IPS-NIHi11 (cell line): ENCODE results near the gene CXXC5.

Source experiments
- DNase-seq: peaks from one replicate; pipeline ENCODE4 v3.0.0; 2012; ENCODE audit warnings: mixed read lengths, low spot score

Gene CXXC5

GRCh38 chr5:139695178-139695573, 47.0 kb downstream of the CXXC5 start:
- DNase-seq: no peak

- no peak for DNase-seq
Observed at GRCh38 chr5:139696167-139696893, 48.2 kb downstream of the CXXC5 start.

DNA sequence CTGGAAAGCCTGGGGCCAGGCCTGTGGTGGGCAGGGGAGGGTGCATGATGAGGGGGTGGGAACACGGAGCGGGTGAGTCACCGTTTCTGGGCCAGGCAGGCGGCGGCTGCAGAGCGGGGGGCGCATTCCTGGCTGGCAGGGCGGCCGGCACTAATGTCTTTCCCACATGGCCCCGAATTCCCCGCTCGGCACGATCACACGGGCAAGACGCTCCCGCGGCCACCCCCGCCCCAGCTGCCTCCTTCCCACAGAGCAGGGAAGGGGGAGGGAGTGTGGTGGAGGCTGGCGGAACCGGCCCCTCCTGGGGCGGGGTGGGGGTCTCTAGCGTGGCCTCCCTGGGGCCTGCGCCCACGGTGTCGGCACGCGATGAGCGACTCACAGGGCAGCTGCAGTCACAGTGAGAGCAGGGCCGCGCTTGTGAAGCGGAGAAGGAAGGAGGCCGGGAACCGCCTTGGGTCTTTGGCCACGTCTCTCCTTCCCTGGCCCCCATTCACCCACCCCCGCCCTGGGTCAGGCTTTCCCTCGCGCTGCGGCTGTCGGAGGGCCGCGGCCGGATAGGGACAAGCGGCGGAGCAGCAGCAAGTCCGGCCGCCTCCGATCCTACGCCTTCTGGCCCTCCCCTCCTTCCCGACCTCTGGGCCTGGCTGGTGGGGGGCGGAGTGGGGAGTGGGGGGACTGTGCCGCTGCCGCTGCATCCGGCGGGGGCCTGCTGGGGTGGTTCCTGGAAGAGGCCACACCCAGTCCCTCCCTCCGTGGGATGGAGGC, 48.9 kb downstream of the CXXC5 start:
- DNase-seq: peak; percentile 78

DNA sequence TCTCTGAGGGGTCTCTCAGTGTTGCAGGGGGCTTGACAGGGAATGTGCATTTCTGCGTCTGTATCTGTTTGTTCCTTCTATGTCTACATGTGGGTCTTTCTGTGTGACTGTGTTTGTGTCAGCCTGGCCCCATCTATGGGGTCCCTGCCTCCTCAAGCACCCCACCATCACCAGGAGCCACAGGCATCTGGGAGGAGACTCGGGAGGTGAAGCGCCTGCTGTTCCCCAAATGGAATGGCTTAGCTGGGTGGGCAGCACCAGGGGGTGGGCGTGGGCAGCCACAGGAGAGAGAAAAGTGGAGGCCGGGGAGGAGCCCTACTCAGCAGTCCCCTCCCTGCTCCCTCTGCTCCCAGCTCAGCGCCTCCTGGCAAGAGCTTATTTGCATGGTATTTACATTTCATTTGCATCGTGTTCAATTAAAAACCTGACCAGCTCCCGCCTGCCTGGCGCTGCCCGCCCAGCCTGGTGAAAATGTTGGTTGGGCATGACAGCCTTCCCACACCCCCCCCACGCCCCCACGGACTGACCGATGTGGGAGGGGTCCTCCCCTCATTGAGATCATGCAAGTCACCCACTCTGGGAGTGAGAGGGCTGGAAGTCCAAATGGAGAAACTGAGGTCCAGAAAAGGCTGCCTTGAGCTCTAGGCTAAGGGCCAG, 50.5 kb downstream of the CXXC5 start:
- DNase-seq: peak; percentile 77

GRCh38 chr5:139699351-139699750, 51.2 kb downstream of the CXXC5 start:
- DNase-seq: no peak

- DNase-seq: no peak
Observed at GRCh38 chr5:139700711-139701055, 52.5 kb downstream of the CXXC5 start.

- DNase-seq: peak; percentile 40
Observed at GRCh38 chr5:139701056-139701741, 53.0 kb downstream of the CXXC5 start.

- DNase-seq: no peak
Observed at GRCh38 chr5:139702548-139702947, 54.4 kb downstream of the CXXC5 start.

GRCh38 chr5:139704748-139705147, 56.6 kb downstream of the CXXC5 start:
- DNase-seq: no peak

GRCh38 chr5:139705191-139705590, 57.0 kb downstream of the CXXC5 start:
- no peak for DNase-seq

- DNase-seq: no peak
Observed at GRCh38 chr5:139705655-139706587, 57.8 kb downstream of the CXXC5 start.

- DNase-seq: no peak
Observed at GRCh38 chr5:139707445-139708003, 59.4 kb downstream of the CXXC5 start.

GRCh38 chr5:139708434-139708861, 60.3 kb downstream of the CXXC5 start:
- DNase-seq: no peak

GRCh38 chr5:139708877-139709581, 60.9 kb downstream of the CXXC5 start:
- peak; percentile 78 for DNase-seq

DNA sequence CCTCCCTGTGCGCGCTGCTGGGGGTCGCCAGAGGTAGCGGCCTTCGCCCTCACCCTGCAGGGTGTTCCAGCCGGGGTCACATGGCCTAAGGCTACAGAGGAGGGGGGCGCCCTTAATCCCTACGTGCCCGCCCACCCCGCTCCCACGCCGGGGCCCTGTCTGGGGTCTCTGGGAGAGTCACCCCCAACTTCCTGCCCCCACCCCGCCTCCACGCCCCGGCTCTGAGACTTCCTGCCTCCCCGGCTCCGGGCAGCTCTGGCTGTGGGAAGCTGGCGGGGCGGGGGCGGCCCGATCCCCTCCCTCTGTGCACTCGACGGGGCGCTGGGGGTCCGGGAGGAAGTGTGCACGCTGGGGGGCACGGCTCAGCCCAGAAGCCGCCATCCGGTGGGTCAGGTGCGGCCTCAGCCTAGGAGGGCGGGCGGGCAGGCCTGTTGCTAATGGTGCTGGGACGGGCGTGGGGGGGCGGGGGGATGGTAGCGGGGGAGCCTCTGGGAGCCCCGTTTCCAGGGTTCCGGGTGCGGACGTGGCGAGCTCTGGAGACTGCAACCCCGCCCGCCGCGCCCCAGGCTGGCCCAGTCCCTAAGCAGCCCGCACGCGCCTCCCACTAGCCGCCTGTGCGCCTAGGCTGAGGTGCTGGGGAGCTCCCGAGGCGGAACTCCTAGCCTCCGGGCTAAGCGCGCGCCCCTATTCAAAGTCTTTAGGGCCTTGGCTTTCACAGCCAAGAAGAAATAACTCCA, 61.6 kb downstream of the CXXC5 start:
- peak; percentile 70 for DNase-seq

DNA sequence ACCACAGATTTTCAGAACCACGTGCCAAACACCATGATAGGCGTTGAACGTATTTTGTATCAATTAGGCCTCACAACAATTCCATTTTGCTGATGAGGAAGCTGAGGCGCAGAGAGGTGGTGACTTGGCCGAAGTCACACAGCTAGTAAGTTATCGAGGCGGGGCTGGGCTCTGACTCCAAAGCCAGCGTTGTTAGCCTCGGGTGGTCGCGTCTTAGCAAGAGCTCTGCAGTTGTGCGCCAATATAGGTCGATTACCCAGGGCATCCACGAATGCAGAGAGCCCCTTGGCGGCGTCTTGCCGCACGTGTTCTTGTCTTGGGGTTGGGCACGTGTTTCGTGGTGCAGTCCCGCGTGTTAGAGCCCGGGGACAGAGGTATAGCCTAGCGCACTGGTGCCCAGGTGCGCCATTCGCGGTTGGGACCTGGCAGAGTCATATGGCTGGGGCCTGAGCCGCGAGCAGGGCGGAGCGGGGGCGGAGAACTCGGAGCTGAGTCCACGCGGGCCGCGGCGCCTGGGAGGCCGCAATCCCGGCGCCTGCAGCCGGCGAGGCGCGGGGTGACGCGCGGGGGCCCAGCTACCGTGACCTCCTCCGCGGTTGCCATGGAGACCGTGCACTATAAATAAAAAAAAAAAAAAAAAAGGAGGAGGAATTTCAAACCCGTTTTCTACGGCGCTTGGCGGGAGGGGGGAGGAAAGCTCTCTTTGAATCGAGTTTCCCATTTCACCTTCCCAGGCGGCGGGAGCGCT, 62.3 kb downstream of the CXXC5 start:
- DNase-seq: peak; percentile 74

GRCh38 chr5:139711067-139711905, 63.1 kb downstream of the CXXC5 start:
- peak; percentile 73 for DNase-seq

- DNase-seq: no peak
Observed at GRCh38 chr5:139711906-139712224, 63.7 kb downstream of the CXXC5 start.
